PC-9 (cell line): ENCODE data around the gene ERBB4. TPM values are rescaled to one million over a fixed set of nuclear protein-coding genes. Genes with fewer than 3 reads are reported as not detected.

Source experiments
- BruUV-seq: library from RNA; stranded (reverse); fragments of 400-500 nt; replicated peaks from 2 replicates; lab custom pipeline; 2021; lab: Mats Ljungman, UMichigan
- CTCF ChIA-PET: fragments of 300-600 bp; sonication (Branson Sonifier 250); formaldehyde crosslinking; loops from one replicate; lab custom pipeline; 2022; ENCODE audit warnings: antibody characterized with exemption; lab: Charles Lee
- POLR2A ChIA-PET: fragments of 300-600 bp; sonication (Branson Sonifier 250); formaldehyde crosslinking; loops from one replicate; lab custom pipeline; 2022; ENCODE audit warnings: antibody characterized with exemption; ENCODE audit not compliant: unreplicated experiment; lab: Charles Lee
- DNase-seq, 2 experiments: peaks; one replicate each; pipeline versions ENCODE4 v3.0.0 to v3.0.0-alpha.2; 2015 to 2022; ENCODE audit warnings: mixed read lengths in 1 of 2
- H2AFZ ChIP-seq: fragments of 200-600 bp; sonication (generic); 2 replicates; pipeline ENCODE4 v1.8.1; 2017; ENCODE audit warnings: antibody characterized with exemption
- H3F3A ChIP-seq: fragments of 200-600 bp; sonication (generic); 2 replicates; pipeline ENCODE4 v1.8.1; 2017; ENCODE audit warnings: antibody characterized with exemption, mild to moderate bottlenecking, low read depth; ENCODE audit not compliant: insufficient read depth
- H3K27ac ChIP-seq: fragments of 200-600 bp; sonication (generic); 2 replicates; pipeline ENCODE4 v1.6.1; 2016; ENCODE audit warnings: mixed run types
- H3K27me3 ChIP-seq: fragments of 200-600 bp; sonication (generic); 2 replicates; pipeline ENCODE4 v1.6.1; 2016; ENCODE audit warnings: low read depth, mixed run types; ENCODE audit not compliant: insufficient read depth
- H3K36me3 ChIP-seq: fragments of 200-600 bp; sonication (generic); 2 replicates; pipeline ENCODE4 v1.6.1; 2016; ENCODE audit warnings: low read depth, mixed run types
- H3K4me1 ChIP-seq: fragments of 200-600 bp; sonication (generic); replicated peaks from 2 replicates; pipeline ENCODE4 v1.6.1; 2016; ENCODE audit warnings: mixed run types; ENCODE audit not compliant: insufficient read depth
- H3K4me2 ChIP-seq: fragments of 200-600 bp; sonication (generic); 2 replicates; pipeline ENCODE4 v1.6.1; 2017; ENCODE audit warnings: mixed run types
- H3K4me3 ChIP-seq: fragments of 200-600 bp; sonication (generic); 2 replicates; pipeline ENCODE4 v1.6.1; 2016; ENCODE audit warnings: mixed run types
- H3K79me2 ChIP-seq: fragments of 200-600 bp; sonication (generic); 2 replicates; pipeline ENCODE4 v1.6.1; 2017; ENCODE audit warnings: low read depth, mixed run types
- H3K9me2 ChIP-seq: fragments of 200-600 bp; sonication (generic); 2 replicates; pipeline ENCODE4 v1.8.1; 2017; ENCODE audit warnings: mild to moderate bottlenecking; ENCODE audit not compliant: insufficient read depth
- H3K9me3 ChIP-seq: fragments of 200-600 bp; sonication (generic); 2 replicates; pipeline ENCODE4 v1.8.1; 2016; ENCODE audit warnings: low read depth; ENCODE audit not compliant: insufficient read depth
- H4K20me1 ChIP-seq: fragments of 200-600 bp; sonication (generic); 2 replicates; pipeline ENCODE4 v1.8.1; 2017; ENCODE audit not compliant: insufficient read depth
- CTCF ChIP-seq: fragments of 200-600 bp; sonication (generic); conservative IDR thresholded peaks from 2 replicates; pipeline ENCODE4 v1.6.1; 2017; ENCODE audit warnings: mixed run types, antibody characterized with exemption, mild to moderate bottlenecking, moderate library complexity
- EZH2 ChIP-seq: fragments of 200-600 bp; sonication (generic); IDR thresholded peaks from 2 replicates; pipeline ENCODE4 v1.8.0; 2017; ENCODE audit warnings: antibody characterized with exemption, low read depth
- intact Hi-C: fragments of 100-400 bp; cut with micrococcal nuclease; formaldehyde crosslinking; loops from one replicate; pipeline ENCODE4 v1.10.0; 2022; ENCODE audit not compliant: unreplicated experiment
- total RNA-seq: library from RNA; stranded (reverse); gene quantifications from 2 replicates; pipeline ENCODE4 v1.2.3, GENCODE V29; 2021

The ERBB4 gene
- total RNA-seq, 1 experiment from 2014 or later = not detected

- TF ChIP-seq CTCF (no peak), EZH2 (no peak)
- no peaks in the 10 kb centered on the region for H3K27me3 ChIP-seq
- ChIA-PET POLR2A (no interaction called here), CTCF (no interaction called here)
- no peak overlapping the region for H3K4me3 ChIP-seq
- no peaks in the 10 kb centered on the region for H3K4me1 ChIP-seq
- no peak overlapping the region for H3K4me2 ChIP-seq
- BruUV-seq = no TSS peak
- no peak overlapping the region for H3K27ac ChIP-seq
- no peak overlapping the region for H2AFZ ChIP-seq
- no peaks in the 10 kb centered on the region for H4K20me1 ChIP-seq
- H3K9me3 ChIP-seq = no peaks in the 10 kb centered on the region
- intact Hi-C loops = no loop called here
- H3K79me2 ChIP-seq = no peaks in the 10 kb centered on the region
- H3F3A ChIP-seq = no peaks in the 10 kb centered on the region
- no peaks in the 10 kb centered on the region for H3K9me2 ChIP-seq
- no peak for DNase-seq
- H3K36me3 ChIP-seq = no peaks in the 10 kb centered on the region
Observed at GRCh38 chr2:212064318-212064717, 474.3 kb downstream of the ERBB4 start.

- Histone ChIP-seq H3K27ac (no peak overlapping the region), H4K20me1 (no peaks in the 10 kb centered on the region), H3K4me1 (no peaks in the 10 kb centered on the region), H3F3A (no peaks in the 10 kb centered on the region), H3K27me3 (no peaks in the 10 kb centered on the region), H3K4me3 (no peak overlapping the region), H3K4me2 (no peak overlapping the region), H2AFZ (no peak overlapping the region), H3K9me2 (no peaks in the 10 kb centered on the region), H3K9me3 (no peaks in the 10 kb centered on the region), H3K79me2 (no peaks in the 10 kb centered on the region), H3K36me3 (no peaks in the 10 kb centered on the region)
- ChIA-PET CTCF (no interaction called here), POLR2A (no interaction called here)
- no peak for TF ChIP-seq CTCF
- no peak for TF ChIP-seq EZH2
- BruUV-seq = no TSS peak
- DNase-seq = no peak
- intact Hi-C loops = no loop called here
Observed at GRCh38 chr2:212052412-212053159, 486.0 kb downstream of the ERBB4 start.

- no peaks in the 10 kb centered on the region for H3K36me3 ChIP-seq
- H3K27me3 ChIP-seq = no peaks in the 10 kb centered on the region
- intact Hi-C loops = no loop called here
- H3K9me2 ChIP-seq = no peaks in the 10 kb centered on the region
- no peaks in the 10 kb centered on the region for H3K79me2 ChIP-seq
- BruUV-seq = no TSS peak
- H3K9me3 ChIP-seq = no peaks in the 10 kb centered on the region
- DNase-seq = no peak
- H3K4me1 ChIP-seq = no peaks in the 10 kb centered on the region
- H3F3A ChIP-seq = no peaks in the 10 kb centered on the region
- TF ChIP-seq EZH2 (no peak), CTCF (no peak)
- CTCF ChIA-PET = no interaction called here
- no peak overlapping the region for H3K27ac ChIP-seq
- no peak overlapping the region for H3K4me2 ChIP-seq
- H3K4me3 ChIP-seq = no peak overlapping the region
- H4K20me1 ChIP-seq = no peaks in the 10 kb centered on the region
- POLR2A ChIA-PET = no interaction called here
- no peak overlapping the region for H2AFZ ChIP-seq
Observed at GRCh38 chr2:212050871-212051270, 487.7 kb downstream of the ERBB4 start.
